ENCODE data around the gene IL25. TPM values are rescaled to one million over a fixed set of nuclear protein-coding genes. Genes with fewer than 3 reads are reported as not detected.

IL25 gene
- total and polyA plus RNA-seq, 7 donors = 0.01 TPM; not detected in 6

DNA sequence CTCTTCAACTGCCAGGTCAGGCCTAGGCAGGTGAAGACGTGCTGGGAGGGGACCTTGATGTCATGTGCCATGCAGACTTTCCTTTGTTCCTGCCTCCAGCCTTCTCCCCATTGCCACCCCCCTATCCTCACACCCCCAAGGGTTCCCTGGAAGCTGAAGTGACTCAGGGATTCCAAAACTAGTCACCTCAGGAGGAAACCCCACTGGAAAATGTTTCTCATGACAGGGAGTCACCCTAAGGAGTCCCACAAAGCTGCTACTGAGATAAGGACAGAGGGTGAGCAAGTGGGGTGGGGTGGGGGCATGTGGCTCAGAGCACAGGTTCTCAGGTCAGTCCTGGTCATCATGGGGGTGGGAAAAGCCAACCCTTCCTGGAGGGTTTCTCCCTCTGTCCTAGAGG lies 2.4 kb upstream of the IL25 start:
- 57 to 79% (median 65%) methylated on average over 1 of the region's 1 CpG for WGBS, 3 donors
- ATAC-seq (no peak), DNase-seq (no peak)
- H3K36me3 ChIP-seq (ENCODE audit: insufficient read depth in 1 of 2, low read depth in 1 of 2) = no peaks in the 10 kb centered on the region
- H3K4me3 ChIP-seq = no peak overlapping the region
- H3K27me3 ChIP-seq (ENCODE audit: insufficient read depth in 3 of 3, low read length in 2 of 3) = peaks cover 0 to 14% (median 7%) of the 10 kb centered on the region in 3 donors
- intact Hi-C loops (cut with DNase I) = no loop called here
- no peaks in the 10 kb centered on the region for H3K4me1 ChIP-seq
- no peaks in the 10 kb centered on the region for H3K9me3 ChIP-seq
- no peak overlapping the region for H3K27ac ChIP-seq
- TF ChIP-seq, protein P1, sequence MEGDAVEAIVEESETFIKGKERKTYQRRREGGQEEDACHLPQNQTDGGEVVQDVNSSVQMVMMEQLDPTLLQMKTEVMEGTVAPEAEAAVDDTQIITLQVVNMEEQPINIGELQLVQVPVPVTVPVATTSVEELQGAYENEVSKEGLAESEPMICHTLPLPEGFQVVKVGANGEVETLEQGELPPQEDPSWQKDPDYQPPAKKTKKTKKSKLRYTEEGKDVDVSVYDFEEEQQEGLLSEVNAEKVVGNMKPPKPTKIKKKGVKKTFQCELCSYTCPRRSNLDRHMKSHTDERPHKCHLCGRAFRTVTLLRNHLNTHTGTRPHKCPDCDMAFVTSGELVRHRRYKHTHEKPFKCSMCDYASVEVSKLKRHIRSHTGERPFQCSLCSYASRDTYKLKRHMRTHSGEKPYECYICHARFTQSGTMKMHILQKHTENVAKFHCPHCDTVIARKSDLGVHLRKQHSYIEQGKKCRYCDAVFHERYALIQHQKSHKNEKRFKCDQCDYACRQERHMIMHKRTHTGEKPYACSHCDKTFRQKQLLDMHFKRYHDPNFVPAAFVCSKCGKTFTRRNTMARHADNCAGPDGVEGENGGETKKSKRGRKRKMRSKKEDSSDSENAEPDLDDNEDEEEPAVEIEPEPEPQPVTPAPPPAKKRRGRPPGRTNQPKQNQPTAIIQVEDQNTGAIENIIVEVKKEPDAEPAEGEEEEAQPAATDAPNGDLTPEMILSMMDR (IDR thresholded peaks at IDR 0.05) = no peak

DNA sequence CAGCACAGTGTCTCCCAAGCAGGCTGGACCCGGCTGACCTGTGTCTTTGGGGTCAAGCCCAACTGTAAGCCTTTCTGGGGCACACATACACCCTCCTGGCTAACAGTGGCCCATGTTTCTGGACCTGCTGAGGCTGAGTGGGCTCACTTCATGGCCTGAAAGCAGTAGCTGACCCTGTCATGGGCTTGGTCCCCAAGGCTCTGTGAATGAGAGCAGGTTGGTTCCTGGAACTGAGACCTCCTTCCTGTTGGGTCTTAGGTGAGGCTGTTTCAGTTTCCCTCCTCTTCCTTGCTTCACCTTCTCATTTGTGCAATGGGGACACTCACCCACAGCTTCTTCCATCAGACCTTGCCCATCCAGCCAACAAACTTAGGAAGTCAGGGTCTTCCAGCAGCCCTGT lies 744 bp upstream of the IL25 start:
- DNase-seq = no peak
- Histone ChIP-seq H3K4me3 (no peak overlapping the region), H3K27ac (no peak overlapping the region), H3K27me3 (ENCODE audit: insufficient read depth in 3 of 3, low read length in 2 of 3) (peaks cover 0 to 3% (median under 1%) of the 10 kb centered on the region in 3 donors), H3K36me3 (ENCODE audit: insufficient read depth in 1 of 2, low read depth in 1 of 2) (no peaks in the 10 kb centered on the region), H3K9me3 (no peaks in the 10 kb centered on the region), H3K4me1 (no peaks in the 10 kb centered on the region)
- WGBS, 3 donors = 73 to 84% (median 83%) methylated on average over 1 of the region's 1 CpG
- ATAC-seq = no peak
- intact Hi-C loops (cut with DNase I) = no loop called here
- TF ChIP-seq, protein P1 (IDR thresholded peaks at IDR 0.05) = no peak

DNA sequence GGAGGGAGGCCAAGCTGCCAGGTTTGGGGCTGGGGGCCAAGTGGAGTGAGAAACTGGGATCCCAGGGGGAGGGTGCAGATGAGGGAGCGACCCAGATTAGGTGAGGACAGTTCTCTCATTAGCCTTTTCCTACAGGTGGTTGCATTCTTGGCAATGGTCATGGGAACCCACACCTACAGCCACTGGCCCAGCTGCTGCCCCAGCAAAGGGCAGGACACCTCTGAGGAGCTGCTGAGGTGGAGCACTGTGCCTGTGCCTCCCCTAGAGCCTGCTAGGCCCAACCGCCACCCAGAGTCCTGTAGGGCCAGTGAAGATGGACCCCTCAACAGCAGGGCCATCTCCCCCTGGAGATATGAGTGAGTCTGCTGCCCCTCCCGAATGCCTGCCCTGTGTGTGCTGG lies 432 bp downstream of the IL25 start:
- Histone ChIP-seq H3K4me3 (no peak overlapping the region), H3K27ac (no peak overlapping the region), H3K36me3 (ENCODE audit: insufficient read depth in 1 of 2, low read depth in 1 of 2) (no peaks in the 10 kb centered on the region), H3K4me1 (no peaks in the 10 kb centered on the region), H3K27me3 (ENCODE audit: insufficient read depth in 3 of 3, low read length in 2 of 3) (peaks cover 0 to 3% (median 0%) of the 10 kb centered on the region in 3 donors), H3K9me3 (no peaks in the 10 kb centered on the region)
- ATAC-seq = peak in 1 of 4 donors; percentile 21
- WGBS, 3 donors = 84 to 89% (median 87%) methylated on average over 3 of the region's 3 CpGs
- intact Hi-C loops (cut with DNase I) = no loop called here
- no peak for DNase-seq
- TF ChIP-seq, protein P1 (IDR thresholded peaks at IDR 0.05) = no peak

DNA sequence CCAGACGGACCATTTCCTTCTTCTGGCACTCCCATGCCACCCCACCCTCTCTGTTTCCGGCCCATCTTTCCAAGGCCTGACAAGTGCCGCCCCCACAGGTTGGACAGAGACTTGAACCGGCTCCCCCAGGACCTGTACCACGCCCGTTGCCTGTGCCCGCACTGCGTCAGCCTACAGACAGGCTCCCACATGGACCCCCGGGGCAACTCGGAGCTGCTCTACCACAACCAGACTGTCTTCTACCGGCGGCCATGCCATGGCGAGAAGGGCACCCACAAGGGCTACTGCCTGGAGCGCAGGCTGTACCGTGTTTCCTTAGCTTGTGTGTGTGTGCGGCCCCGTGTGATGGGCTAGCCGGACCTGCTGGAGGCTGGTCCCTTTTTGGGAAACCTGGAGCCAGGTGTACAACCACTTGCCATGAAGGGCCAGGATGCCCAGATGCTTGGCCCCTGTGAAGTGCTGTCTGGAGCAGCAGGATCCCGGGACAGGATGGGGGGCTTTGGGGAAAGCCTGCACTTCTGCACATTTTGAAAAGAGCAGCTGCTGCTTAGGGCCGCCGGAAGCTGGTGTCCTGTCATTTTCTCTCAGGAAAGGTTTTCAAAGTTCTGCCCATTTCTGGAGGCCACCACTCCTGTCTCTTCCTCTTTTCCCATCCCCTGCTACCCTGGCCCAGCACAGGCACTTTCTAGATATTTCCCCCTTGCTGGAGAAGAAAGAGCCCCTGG lies 3.1 kb downstream of the IL25 start:
- DNase-seq = no peak
- H3K27me3 ChIP-seq (ENCODE audit: insufficient read depth in 3 of 3, low read length in 2 of 3) = peaks cover 0 to under 1% (median 0%) of the 10 kb centered on the region in 3 donors
- H3K9me3 ChIP-seq = no peaks in the 10 kb centered on the region
- H3K27ac ChIP-seq = no peak overlapping the region
- TF ChIP-seq, protein P1 (IDR thresholded peaks at IDR 0.05) = no peak
- 83 to 87% (median 87%) methylated on average over 21 of the region's 21 CpGs for WGBS, 3 donors
- intact Hi-C loops (cut with DNase I) = loop anchor here in 1 of 2 donors (5.0 kb wide), 1 partner anchor 48 kb away; no protein-coding TSS in a partner anchor
- peaks cover 0 to 3% of the 10 kb centered on the region in 2 donors for H3K36me3 ChIP-seq (ENCODE audit: insufficient read depth in 1 of 2, low read depth in 1 of 2)
- H3K4me1 ChIP-seq = no peaks in the 10 kb centered on the region
- no peak for ATAC-seq
- H3K4me3 ChIP-seq = no peak overlapping the region

All from psoas muscle (tissue), 8 donors.